HEK293T (cell line): Measurements from ENCODE around the gene SIK1.

Experiments used
- BHLHE40 ChIP-seq: fragments of 450-650 bp; IDR thresholded peaks from 2 replicates; pipeline ENCODE4 v1.6.1; 2016; ENCODE audit warnings: mild to moderate bottlenecking, moderate library complexity, borderline replicate concordance
- ELF4 ChIP-seq: fragments of 450-650 bp; IDR thresholded peaks from 2 replicates; pipeline ENCODE4 v1.6.1; 2017; ENCODE audit warnings: antibody characterized with exemption
- FOXK2 ChIP-seq: fragments of 450-650 bp; IDR thresholded peaks from 2 replicates; pipeline ENCODE4 v1.6.1; 2016; ENCODE audit warnings: mild to moderate bottlenecking
- L3MBTL2 ChIP-seq: fragments of 450-650 bp; conservative IDR thresholded peaks from 2 replicates; pipeline ENCODE4 v1.6.1; 2016; ENCODE audit warnings: mild to moderate bottlenecking
- PKNOX1 ChIP-seq: fragments of 450-650 bp; IDR thresholded peaks from 2 replicates; pipeline ENCODE4 v1.6.1; 2016
- SP1 ChIP-seq: fragments of 450-650 bp; IDR thresholded peaks from 2 replicates; pipeline ENCODE4 v1.6.1; 2017
- SUZ12 ChIP-seq: fragments of 450-650 bp; IDR thresholded peaks from 2 replicates; pipeline ENCODE4 v1.6.1; 2016; ENCODE audit warnings: mild to moderate bottlenecking
- TARDBP ChIP-seq: fragments of 450-650 bp; IDR thresholded peaks from 2 replicates; pipeline ENCODE4 v1.6.1; 2016

- TF ChIP-seq FOXK2 = no peak
- no peak for TF ChIP-seq L3MBTL2
- no peak for TF ChIP-seq SP1
- no peak for TF ChIP-seq BHLHE40
- no peak for TF ChIP-seq TARDBP
- no peak for TF ChIP-seq ELF4
- no peak for TF ChIP-seq SUZ12
- no peak for TF ChIP-seq PKNOX1
These were observed 54.1 kb downstream of the SIK1 start for GRCh38 chr21:43372663-43373361.
